Esophagus muscularis mucosa (tissue), 4 donors: ENCODE measurements around the gene LHX3.

Experiments used
- EP300 ChIP-seq: sonication (generic); formaldehyde crosslinking; IDR thresholded peaks from one replicate; pipeline ENCODE4 v1.6.1; 2017; ENCODE audit warnings: antibody characterized with exemption
- POLR2A ChIP-seq: fragments of 450-650 bp; IDR thresholded peaks from one replicate; pipeline ENCODE4 v1.6.1; 2017; ENCODE audit warnings: antibody characterized with exemption, moderate library complexity, mild to moderate bottlenecking, low read depth
- TF ChIP-seq, protein P1 (sequence below), 3 experiments: fragments of 200-600 bp in 2 of 3; fragments of 450-650 bp in 1 of 3; sonication (generic) in 2 of 3; IDR thresholded peaks; one replicate each; pipeline ENCODE4 v1.5.1; 2017 to 2019; ENCODE audit warnings: antibody characterized with exemption in 3 of 3, mild to moderate bottlenecking in 2 of 3, moderate library complexity in 1 of 3

DNA sequence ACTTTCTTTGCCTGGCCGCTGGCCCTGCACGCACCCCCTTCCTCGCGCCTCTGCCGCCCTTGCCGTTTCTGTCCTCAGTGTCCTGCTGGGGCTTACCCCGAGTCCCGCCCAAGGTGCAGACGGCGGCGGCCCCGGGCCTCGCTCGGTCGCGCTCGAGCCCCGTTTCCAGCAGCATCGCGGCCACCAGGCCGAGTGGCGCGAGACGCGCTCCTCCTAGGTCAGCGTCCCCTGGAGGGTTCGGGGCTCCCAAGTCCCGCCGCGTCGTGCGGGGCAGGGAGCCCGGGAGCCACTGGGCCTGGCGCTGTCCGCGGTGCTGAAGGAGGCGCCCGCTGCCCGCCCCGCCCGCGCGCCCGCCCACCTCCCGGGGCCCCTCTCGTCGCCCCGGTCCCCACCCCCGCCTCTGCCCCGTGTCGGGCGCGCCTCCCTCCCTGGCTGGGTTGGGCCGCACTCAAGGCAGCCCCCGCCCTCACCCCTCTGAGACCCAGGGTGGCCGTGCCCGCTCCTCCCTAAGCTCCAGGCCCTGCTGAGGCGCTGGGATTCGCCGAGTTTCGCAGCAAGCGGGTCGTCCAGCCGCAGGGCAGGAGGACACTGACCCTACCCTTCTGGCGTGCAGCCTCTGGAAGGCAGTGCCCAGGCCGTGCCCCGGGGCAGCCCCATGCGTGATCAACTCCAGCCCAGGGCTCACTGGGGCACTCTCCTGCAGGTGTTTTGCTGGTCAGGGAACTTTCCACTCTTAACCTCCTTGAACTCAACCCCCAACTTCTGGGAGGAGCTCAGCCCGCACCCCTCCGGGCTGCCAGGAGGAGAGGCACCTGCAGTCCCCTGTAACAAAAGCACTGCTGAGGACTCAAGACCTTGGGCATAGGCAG lies at the start of gene LHX3:
- TF ChIP-seq POLR2A, result no peak
- no peak for TF ChIP-seq EP300
- TF ChIP-seq, protein P1, sequence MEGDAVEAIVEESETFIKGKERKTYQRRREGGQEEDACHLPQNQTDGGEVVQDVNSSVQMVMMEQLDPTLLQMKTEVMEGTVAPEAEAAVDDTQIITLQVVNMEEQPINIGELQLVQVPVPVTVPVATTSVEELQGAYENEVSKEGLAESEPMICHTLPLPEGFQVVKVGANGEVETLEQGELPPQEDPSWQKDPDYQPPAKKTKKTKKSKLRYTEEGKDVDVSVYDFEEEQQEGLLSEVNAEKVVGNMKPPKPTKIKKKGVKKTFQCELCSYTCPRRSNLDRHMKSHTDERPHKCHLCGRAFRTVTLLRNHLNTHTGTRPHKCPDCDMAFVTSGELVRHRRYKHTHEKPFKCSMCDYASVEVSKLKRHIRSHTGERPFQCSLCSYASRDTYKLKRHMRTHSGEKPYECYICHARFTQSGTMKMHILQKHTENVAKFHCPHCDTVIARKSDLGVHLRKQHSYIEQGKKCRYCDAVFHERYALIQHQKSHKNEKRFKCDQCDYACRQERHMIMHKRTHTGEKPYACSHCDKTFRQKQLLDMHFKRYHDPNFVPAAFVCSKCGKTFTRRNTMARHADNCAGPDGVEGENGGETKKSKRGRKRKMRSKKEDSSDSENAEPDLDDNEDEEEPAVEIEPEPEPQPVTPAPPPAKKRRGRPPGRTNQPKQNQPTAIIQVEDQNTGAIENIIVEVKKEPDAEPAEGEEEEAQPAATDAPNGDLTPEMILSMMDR (IDR thresholded peaks at IDR 0.05), result no peak
